Parathyroid adenoma (tissue), 2 donors: Measurements from ENCODE around the gene FOXJ1.

ENCODE experiments used
- H2AFZ ChIP-seq: fragments of 300-600 bp; sonication (generic); one replicate; pipeline ENCODE4 v1.7.0; 2017; ENCODE audit warnings: antibody characterized with exemption, mild to moderate bottlenecking
- H3K27ac ChIP-seq: fragments of 300-600 bp; sonication (generic); one replicate; pipeline ENCODE4 v1.7.0; 2017
- H3K27me3 ChIP-seq: fragments of 300-600 bp; sonication (generic); one replicate; pipeline ENCODE4 v1.7.0; 2017; ENCODE audit warnings: low read length; ENCODE audit not compliant: control insufficient read depth, insufficient read depth
- H3K36me3 ChIP-seq: fragments of 300-600 bp; sonication (generic); one replicate; pipeline ENCODE4 v1.7.0; 2017; ENCODE audit warnings: low read length; ENCODE audit not compliant: control insufficient read depth, insufficient read depth
- H3K4me1 ChIP-seq: fragments of 300-600 bp; sonication (generic); one replicate; pipeline ENCODE4 v1.7.0; 2017; ENCODE audit warnings: control low read depth
- H3K4me2 ChIP-seq: fragments of 300-600 bp; sonication (generic); one replicate; pipeline ENCODE4 v1.7.0; 2017; ENCODE audit warnings: low read length
- H3K4me3 ChIP-seq: fragments of 300-600 bp; sonication (generic); one replicate; pipeline ENCODE4 v1.7.0; 2017; ENCODE audit warnings: low read depth, low read length
- H3K79me2 ChIP-seq: fragments of 300-600 bp; sonication (generic); one replicate; pipeline ENCODE4 v1.7.0; 2017; ENCODE audit warnings: control low read depth
- H3K9ac ChIP-seq: fragments of 300-600 bp; sonication (generic); one replicate; pipeline ENCODE4 v1.7.0; 2017; ENCODE audit warnings: mild to moderate bottlenecking
- H3K9me3 ChIP-seq: fragments of 300-600 bp; sonication (generic); one replicate; pipeline ENCODE4 v1.7.0; 2017; ENCODE audit warnings: low read length; ENCODE audit not compliant: control insufficient read depth
- TF ChIP-seq, protein P1 (sequence below): fragments of 300-600 bp; sonication (generic); IDR thresholded peaks from one replicate; pipeline ENCODE4 v1.7.0; 2017; ENCODE audit warnings: antibody characterized with exemption, mild to moderate bottlenecking
- donor health status: primary hyperparathyroidism.

The FOXJ1 gene

DNA sequence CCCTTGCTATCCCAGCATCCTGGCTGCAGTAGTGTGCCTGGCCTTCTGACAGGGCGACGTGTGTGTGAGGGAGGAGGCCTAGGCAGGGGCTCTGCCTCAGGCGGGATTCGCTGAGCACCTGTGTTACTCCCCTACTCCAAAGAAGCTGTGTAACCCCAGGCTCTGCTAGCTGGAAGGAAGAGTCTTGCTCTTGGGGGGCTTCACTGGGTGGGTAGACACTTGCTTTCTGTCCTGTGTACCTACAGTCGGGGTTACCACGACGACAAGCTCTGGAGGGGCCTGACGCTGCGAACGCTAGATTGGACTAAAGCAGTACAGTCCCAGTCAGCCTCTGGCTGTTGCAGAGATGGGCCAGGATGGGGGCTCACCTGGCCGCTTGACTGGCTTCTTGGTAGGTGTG, 47.0 kb downstream of the FOXJ1 start:
- TF ChIP-seq, protein P1, sequence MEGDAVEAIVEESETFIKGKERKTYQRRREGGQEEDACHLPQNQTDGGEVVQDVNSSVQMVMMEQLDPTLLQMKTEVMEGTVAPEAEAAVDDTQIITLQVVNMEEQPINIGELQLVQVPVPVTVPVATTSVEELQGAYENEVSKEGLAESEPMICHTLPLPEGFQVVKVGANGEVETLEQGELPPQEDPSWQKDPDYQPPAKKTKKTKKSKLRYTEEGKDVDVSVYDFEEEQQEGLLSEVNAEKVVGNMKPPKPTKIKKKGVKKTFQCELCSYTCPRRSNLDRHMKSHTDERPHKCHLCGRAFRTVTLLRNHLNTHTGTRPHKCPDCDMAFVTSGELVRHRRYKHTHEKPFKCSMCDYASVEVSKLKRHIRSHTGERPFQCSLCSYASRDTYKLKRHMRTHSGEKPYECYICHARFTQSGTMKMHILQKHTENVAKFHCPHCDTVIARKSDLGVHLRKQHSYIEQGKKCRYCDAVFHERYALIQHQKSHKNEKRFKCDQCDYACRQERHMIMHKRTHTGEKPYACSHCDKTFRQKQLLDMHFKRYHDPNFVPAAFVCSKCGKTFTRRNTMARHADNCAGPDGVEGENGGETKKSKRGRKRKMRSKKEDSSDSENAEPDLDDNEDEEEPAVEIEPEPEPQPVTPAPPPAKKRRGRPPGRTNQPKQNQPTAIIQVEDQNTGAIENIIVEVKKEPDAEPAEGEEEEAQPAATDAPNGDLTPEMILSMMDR, result no peak
- Histone ChIP-seq H3K9ac (no peak overlapping the region), H3K27ac (no peak overlapping the region), H3K9me3 (no peaks in the 10 kb centered on the region), H3K4me1 (no peaks in the 10 kb centered on the region), H3K79me2 (no peaks in the 10 kb centered on the region), H3K27me3 (no peaks in the 10 kb centered on the region), H3K4me3 (no peak overlapping the region), H3K4me2 (no peak overlapping the region), H2AFZ (no peak overlapping the region), H3K36me3 (no peaks in the 10 kb centered on the region)

GRCh38 chr17:76092526-76093413, 48.3 kb downstream of the FOXJ1 start:
- Histone ChIP-seq H3K36me3 (no peaks in the 10 kb centered on the region), H3K27me3 (no peaks in the 10 kb centered on the region), H3K4me3 (no peak overlapping the region), H3K79me2 (no peaks in the 10 kb centered on the region), H3K4me1 (no peaks in the 10 kb centered on the region), H3K9ac (no peak overlapping the region), H3K9me3 (no peaks in the 10 kb centered on the region), H2AFZ (no peak overlapping the region), H3K4me2 (no peak overlapping the region), H3K27ac (no peak overlapping the region)
- TF ChIP-seq, protein P1, result no peak

DNA sequence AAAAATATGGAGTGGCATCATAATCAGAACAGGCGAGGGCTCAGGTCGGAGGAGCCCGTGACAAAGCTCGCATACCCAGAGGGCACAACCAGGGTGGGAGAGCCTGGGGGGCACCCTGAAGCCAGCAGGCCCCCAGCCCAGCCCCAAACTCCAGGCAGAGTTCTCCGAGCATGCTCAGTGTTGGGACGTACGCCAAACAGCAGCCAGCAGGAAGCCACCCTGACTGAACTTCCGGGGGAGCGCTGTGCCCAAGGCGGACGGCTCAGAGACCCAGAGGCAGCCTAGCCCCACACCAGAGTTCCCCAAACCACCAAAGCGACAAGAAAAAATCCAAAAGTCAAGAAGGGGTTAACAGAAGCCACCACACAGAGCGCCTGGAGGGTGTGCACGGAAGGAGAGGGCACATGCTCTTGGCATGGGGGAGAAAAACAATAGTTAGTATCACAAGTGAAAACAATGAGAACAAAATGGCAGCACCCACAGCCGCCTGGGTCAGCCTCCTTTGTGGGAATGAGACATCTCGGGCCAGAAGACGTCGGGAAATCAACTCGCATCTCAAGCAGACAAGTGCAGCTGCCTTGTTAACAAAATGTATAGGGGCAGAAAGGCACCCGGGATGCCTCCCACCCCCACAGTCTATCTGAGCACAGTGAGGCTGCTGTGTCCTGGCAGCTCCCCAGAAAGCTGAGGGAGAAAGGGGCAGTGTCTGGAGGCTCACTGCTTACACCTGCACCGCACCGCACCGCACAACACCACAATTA, 49.3 kb downstream of the FOXJ1 start:
- no peak overlapping the region for H3K4me3 ChIP-seq
- no peak overlapping the region for H3K9ac ChIP-seq
- no peaks in the 10 kb centered on the region for H3K27me3 ChIP-seq
- H2AFZ ChIP-seq, result no peak overlapping the region
- TF ChIP-seq, protein P1, result no peak
- H3K4me1 ChIP-seq, result no peaks in the 10 kb centered on the region
- no peak overlapping the region for H3K27ac ChIP-seq
- no peaks in the 10 kb centered on the region for H3K36me3 ChIP-seq
- no peaks in the 10 kb centered on the region for H3K79me2 ChIP-seq
- no peaks in the 10 kb centered on the region for H3K9me3 ChIP-seq
- H3K4me2 ChIP-seq, result no peak overlapping the region

DNA sequence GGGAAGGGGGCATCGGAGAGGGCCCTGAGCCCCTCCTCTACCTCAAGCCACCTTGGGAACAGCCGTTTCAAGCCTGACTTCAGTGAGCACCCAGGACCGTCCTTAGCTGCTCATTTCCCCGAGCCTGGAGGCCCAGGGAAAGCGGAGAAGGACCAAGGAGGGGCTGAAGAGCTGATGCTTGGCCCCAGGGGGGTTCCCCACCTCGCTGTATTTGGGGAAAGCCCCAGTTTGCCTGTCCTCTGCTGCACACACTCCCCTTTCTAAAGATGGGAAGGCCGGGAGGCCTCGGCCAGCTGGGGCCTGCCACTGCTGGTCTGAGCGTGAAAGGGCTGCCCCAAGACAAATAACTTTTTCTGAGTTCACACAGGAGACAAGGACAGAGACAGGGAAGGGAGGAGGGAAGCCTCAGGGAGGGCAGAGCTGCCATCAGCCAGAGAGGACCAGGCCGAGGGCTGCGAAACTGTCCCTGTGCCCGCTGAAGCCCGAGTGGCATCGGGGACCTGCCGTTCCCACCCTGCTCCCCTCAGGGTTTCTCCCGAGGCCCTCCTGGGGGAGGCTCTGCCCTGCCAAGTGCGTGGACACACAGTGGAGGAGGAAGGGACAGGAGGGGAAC, 50.4 kb downstream of the FOXJ1 start:
- Histone ChIP-seq H3K27me3 (no peaks in the 10 kb centered on the region), H3K9me3 (no peaks in the 10 kb centered on the region), H3K79me2 (no peaks in the 10 kb centered on the region), H3K4me3 (no peak overlapping the region), H2AFZ (no peak overlapping the region), H3K36me3 (no peaks in the 10 kb centered on the region), H3K9ac (no peak overlapping the region), H3K4me2 (no peak overlapping the region), H3K4me1 (no peaks in the 10 kb centered on the region), H3K27ac (no peak overlapping the region)
- TF ChIP-seq, protein P1, result no peak
